GM18868 (cell line): ENCODE measurements around the gene LY86.
A peak's percentile ranks its signal among the peaks of the same experiment; 100 is the strongest.

Experiments
- ATAC-seq: cut with Tn5 transposase; IDR thresholded peaks from one replicate; pipeline ENCODE4 v1.9.1; 2021; ENCODE audit warnings: mild to moderate bottlenecking, moderate library complexity; ENCODE audit not compliant: unreplicated experiment

LY86 gene

GRCh38 chr6:6678811-6679210 lies 90.3 kb downstream of the LY86 start:
- no peak for ATAC-seq

- no peak for ATAC-seq
Measured at GRCh38 chr6:6679633-6680032, 91.1 kb downstream of the LY86 start.

- ATAC-seq, result no peak
Measured at GRCh38 chr6:6680526-6680925, 92.0 kb downstream of the LY86 start.

- ATAC-seq, result no peak
Measured at GRCh38 chr6:6681075-6681849, 92.7 kb downstream of the LY86 start.

GRCh38 chr6:6682225-6682624 lies 93.7 kb downstream of the LY86 start:
- ATAC-seq, result no peak

GRCh38 chr6:6683969-6684833 lies 95.7 kb downstream of the LY86 start:
- ATAC-seq, result peak; percentile 77

- no peak for ATAC-seq
Measured at GRCh38 chr6:6685249-6686040, 96.9 kb downstream of the LY86 start.

GRCh38 chr6:6686176-6686575 lies 97.7 kb downstream of the LY86 start:
- no peak for ATAC-seq

GRCh38 chr6:6686748-6687601 lies 98.5 kb downstream of the LY86 start:
- peak; percentile 53 for ATAC-seq

- ATAC-seq, result no peak
Measured at GRCh38 chr6:6688283-6688682, 99.8 kb downstream of the LY86 start.

GRCh38 chr6:6688951-6689350 lies 100.4 kb downstream of the LY86 start:
- no peak for ATAC-seq

GRCh38 chr6:6689400-6690143 lies 101.1 kb downstream of the LY86 start:
- no peak for ATAC-seq

- no peak for ATAC-seq
Measured at GRCh38 chr6:6690144-6690483, 101.6 kb downstream of the LY86 start.

- ATAC-seq, result no peak
Measured at GRCh38 chr6:6694368-6694780, 105.9 kb downstream of the LY86 start.

GRCh38 chr6:6694825-6695624 lies 106.5 kb downstream of the LY86 start:
- no peak for ATAC-seq

GRCh38 chr6:6695625-6696276 lies 107.2 kb downstream of the LY86 start:
- ATAC-seq, result no peak

- ATAC-seq, result no peak
Measured at GRCh38 chr6:6696867-6697531, 108.5 kb downstream of the LY86 start.

- ATAC-seq, result no peak
Measured at GRCh38 chr6:6697620-6698019, 109.1 kb downstream of the LY86 start.
